Gastrocnemius medialis (tissue), 4 donors: ENCODE measurements around the gene ARHGEF4. TPM values are rescaled to one million over a fixed set of nuclear protein-coding genes. Genes with fewer than 3 reads are reported as not detected.

ENCODE experiments used
- ATAC-seq, 2 donors: fragments of 150-250 bp; one replicate each; pipeline ENCODE4 v1.9.1; 2016
- DNase-seq, 2 donors: peaks; one replicate each; pipeline ENCODE4 v3.0.0-alpha.2; 2019
- H3K27ac ChIP-seq, 4 donors: fragments of 200-600 bp; sonication (generic); 1 replicate in 1 of 4; 2 replicates in 3 of 4; pipeline ENCODE4 v1.5.1; 2016 to 2018; ENCODE audit warnings: mild to moderate bottlenecking in 2 of 4, moderate library complexity in 1 of 4
- H3K27me3 ChIP-seq, 3 donors: fragments of 200-600 bp; sonication (generic) in 2 of 3; 1 replicate in 1 of 3; 2 replicates in 2 of 3; pipeline versions ENCODE4 v1.5.1 to v1.6.0; 2016 to 2019; ENCODE audit warnings: mild to moderate bottlenecking in 1 of 3, moderate library complexity in 1 of 3
- H3K36me3 ChIP-seq, 2 donors: fragments of 200-600 bp; sonication (generic) in 1 of 2; one replicate each; pipeline ENCODE4 v1.5.1; 2017 to 2018
- H3K4me1 ChIP-seq, 2 donors: fragments of 200-600 bp; sonication (generic) in 1 of 2; one replicate each; pipeline ENCODE4 v1.5.1; 2016 to 2017; ENCODE audit warnings: mild to moderate bottlenecking in 2 of 2
- H3K4me3 ChIP-seq, 4 donors: fragments of 200-600 bp; sonication (generic) in 3 of 4; 1 replicate in 1 of 4; 2 replicates in 3 of 4; pipeline ENCODE4 v1.5.1; 2016 to 2019; ENCODE audit warnings: mild to moderate bottlenecking in 2 of 4
- H3K9me3 ChIP-seq, 3 donors: fragments of 200-600 bp; sonication (generic) in 2 of 3; 1 replicate in 1 of 3; 2 replicates in 2 of 3; pipeline ENCODE4 v1.5.1; 2016 to 2019
- POLR2A ChIP-seq, 2 donors: fragments of 450-650 bp; IDR thresholded peaks; one replicate each; pipeline ENCODE4 v1.6.1; 2017; ENCODE audit warnings: antibody characterized with exemption in 2 of 2, mild to moderate bottlenecking in 2 of 2, moderate library complexity in 2 of 2
- in situ Hi-C, 4 donors: fragments of 200-750 bp; cut with MboI; loops; one replicate each; pipeline versions ENCODE4 v1.15.0 to v1.8.0; 2017; ENCODE audit warnings: low sequenced_read_pairs in 4 of 4
- intact Hi-C: fragments of 100-400 bp; cut with DNase I; formaldehyde crosslinking; loops from one replicate; pipeline ENCODE4 v1.15.1; 2023; ENCODE audit warnings: low total_unique reads
- total RNA-seq, 4 donors: library from RNA; depleted of rRNA; stranded (reverse); fragments of >200 nt; gene quantifications; one replicate each; pipeline versions ENCODE4 v1.1.0 to v1.2.3, GENCODE V29; 2016
- TF ChIP-seq, protein P1 (sequence below), 5 experiments: fragments of 450-650 bp in 3 of 5; fragments of 200-600 bp in 2 of 5; sonication (generic) in 2 of 5; IDR thresholded peaks in 4 of 5; conservative IDR thresholded peaks in 1 of 5; 1 replicate in 4 of 5; 2 replicates in 1 of 5; pipeline ENCODE4 v1.5.1; 2016 to 2019; ENCODE audit warnings: antibody characterized with exemption in 5 of 5, mild to moderate bottlenecking in 3 of 5, moderate library complexity in 3 of 5

The ARHGEF4 gene
- total RNA-seq, 4 donors from 2014 or later, result 1.0 to 14.8 (median 5.1) TPM

DNA sequence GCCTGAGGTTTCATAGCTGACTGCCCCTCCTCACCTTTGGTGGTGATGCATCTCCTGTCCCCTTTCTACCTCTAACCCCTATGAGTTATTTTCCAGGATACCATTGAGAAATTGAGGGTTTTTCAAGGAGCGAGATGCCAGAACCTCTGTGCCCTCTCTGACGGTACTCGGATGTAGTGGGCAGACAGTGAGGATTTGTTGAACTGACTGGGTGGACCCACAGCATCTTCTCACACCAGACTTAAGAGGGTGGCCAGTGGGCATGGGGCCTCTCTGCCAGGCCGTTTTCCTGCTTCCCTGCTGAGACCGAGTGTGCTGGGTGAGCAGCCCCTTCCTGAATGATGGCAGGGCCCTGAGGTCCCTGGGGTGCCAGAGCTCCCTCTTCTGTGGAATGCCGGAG is 46.3 kb downstream of the ARHGEF4 start:
- H3K36me3 ChIP-seq, result no peaks in the 10 kb centered on the region
- H3K4me1 ChIP-seq, result no peaks in the 10 kb centered on the region
- in situ Hi-C loops, result no loop called here
- no peak overlapping the region for H3K27ac ChIP-seq
- H3K27me3 ChIP-seq, result no peaks in the 10 kb centered on the region
- H3K4me3 ChIP-seq, result no peak overlapping the region
- TF ChIP-seq, protein P1, sequence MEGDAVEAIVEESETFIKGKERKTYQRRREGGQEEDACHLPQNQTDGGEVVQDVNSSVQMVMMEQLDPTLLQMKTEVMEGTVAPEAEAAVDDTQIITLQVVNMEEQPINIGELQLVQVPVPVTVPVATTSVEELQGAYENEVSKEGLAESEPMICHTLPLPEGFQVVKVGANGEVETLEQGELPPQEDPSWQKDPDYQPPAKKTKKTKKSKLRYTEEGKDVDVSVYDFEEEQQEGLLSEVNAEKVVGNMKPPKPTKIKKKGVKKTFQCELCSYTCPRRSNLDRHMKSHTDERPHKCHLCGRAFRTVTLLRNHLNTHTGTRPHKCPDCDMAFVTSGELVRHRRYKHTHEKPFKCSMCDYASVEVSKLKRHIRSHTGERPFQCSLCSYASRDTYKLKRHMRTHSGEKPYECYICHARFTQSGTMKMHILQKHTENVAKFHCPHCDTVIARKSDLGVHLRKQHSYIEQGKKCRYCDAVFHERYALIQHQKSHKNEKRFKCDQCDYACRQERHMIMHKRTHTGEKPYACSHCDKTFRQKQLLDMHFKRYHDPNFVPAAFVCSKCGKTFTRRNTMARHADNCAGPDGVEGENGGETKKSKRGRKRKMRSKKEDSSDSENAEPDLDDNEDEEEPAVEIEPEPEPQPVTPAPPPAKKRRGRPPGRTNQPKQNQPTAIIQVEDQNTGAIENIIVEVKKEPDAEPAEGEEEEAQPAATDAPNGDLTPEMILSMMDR (IDR thresholded peaks at IDR 0.05 in 4 of 5, conservative IDR thresholded peaks at IDR 0.05 in 1 of 5), result no peak
- no peak for TF ChIP-seq POLR2A (IDR thresholded peaks at IDR 0.05)
- intact Hi-C loops, result no loop called here
- H3K9me3 ChIP-seq, result no peaks in the 10 kb centered on the region
- ATAC-seq (no peak), DNase-seq (no peak)

DNA sequence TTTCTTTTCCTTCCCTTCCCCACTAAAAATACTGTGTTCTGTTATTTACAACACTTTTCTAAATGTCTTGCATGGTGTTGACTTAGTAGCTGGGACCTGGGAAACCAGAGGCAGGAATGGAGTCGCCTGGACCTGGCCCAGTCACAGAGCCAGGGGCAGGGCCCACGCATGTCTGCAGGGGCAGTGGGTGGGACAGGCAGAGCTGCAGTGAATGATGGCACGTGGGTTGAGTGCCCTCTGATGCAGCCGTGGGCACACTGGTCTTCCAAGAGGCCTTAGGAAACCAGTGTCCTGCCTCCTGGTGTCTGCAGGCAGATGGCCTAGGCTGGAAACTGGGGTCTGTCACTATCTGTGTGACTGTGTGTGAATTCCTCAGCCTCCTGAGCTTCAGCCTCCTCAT is 46.8 kb downstream of the ARHGEF4 start:
- in situ Hi-C loops, result no loop called here
- no peak for ATAC-seq

DNA sequence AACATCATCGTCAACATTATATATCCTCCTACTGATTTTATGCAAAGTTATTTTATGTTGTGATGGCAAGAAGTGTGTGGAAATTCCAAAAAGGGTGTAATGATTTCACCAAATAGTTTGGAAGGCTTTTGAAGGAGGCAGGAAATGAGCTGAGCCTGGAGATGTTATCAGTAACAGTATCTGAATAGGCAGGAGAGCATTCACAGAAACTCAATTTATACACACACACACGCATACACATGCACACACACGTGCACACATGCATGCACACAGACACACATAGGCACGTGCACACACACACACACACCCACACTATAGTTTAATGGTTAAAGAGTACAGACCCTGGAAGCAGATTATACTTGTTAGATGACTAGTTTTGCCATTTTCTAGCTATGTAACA is 47.3 kb downstream of the ARHGEF4 start:
- intact Hi-C loops (no loop called here), in situ Hi-C loops (no loop called here)
- no peak for ATAC-seq
- H3K4me1 ChIP-seq, result no peaks in the 10 kb centered on the region
- no peak for TF ChIP-seq POLR2A (IDR thresholded peaks at IDR 0.05)
- TF ChIP-seq, protein P1 (IDR thresholded peaks at IDR 0.05 in 4 of 5, conservative IDR thresholded peaks at IDR 0.05 in 1 of 5), result no peak
- no peaks in the 10 kb centered on the region for H3K36me3 ChIP-seq
- H3K27me3 ChIP-seq, result no peaks in the 10 kb centered on the region
- DNase-seq, result no peak
- no peaks in the 10 kb centered on the region for H3K9me3 ChIP-seq
- H3K4me3 ChIP-seq, result no peak overlapping the region
- no peak overlapping the region for H3K27ac ChIP-seq

More for the DNA sequence above, 46.8 kb downstream of the ARHGEF4 start:
- no peaks in the 10 kb centered on the region for H3K36me3 ChIP-seq
- no peaks in the 10 kb centered on the region for H3K9me3 ChIP-seq
- intact Hi-C loops, result no loop called here
- H3K4me3 ChIP-seq, result no peak overlapping the region
- no peak for DNase-seq
- H3K4me1 ChIP-seq, result no peaks in the 10 kb centered on the region
- TF ChIP-seq POLR2A (IDR thresholded peaks at IDR 0.05), result no peak
- TF ChIP-seq, protein P1 (IDR thresholded peaks at IDR 0.05 in 4 of 5, conservative IDR thresholded peaks at IDR 0.05 in 1 of 5), result no peak
- no peaks in the 10 kb centered on the region for H3K27me3 ChIP-seq
- H3K27ac ChIP-seq, result no peak overlapping the region

DNA sequence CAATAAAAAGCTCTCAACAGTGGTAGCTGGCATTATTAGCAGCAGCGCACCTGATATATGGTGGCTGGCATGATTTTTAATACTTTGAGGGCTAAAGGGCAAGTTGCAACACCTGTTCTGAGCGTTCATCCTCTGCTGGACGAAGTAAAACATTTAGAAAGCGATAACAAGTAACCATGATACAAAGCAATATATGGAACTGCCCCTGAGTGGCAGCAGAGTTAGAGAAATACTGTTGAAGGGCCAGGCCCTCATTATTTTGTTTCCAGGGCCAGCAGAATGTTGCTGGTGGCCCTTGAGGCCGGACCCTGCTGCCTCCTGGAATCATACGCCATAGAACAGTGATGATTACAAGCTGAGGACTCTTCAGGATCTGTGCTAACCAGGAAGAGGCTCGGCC is 47.8 kb downstream of the ARHGEF4 start:
- intact Hi-C loops, result no loop called here
- TF ChIP-seq, protein P1 (IDR thresholded peaks at IDR 0.05 in 4 of 5, conservative IDR thresholded peaks at IDR 0.05 in 1 of 5), result no peak
- no peak for TF ChIP-seq POLR2A (IDR thresholded peaks at IDR 0.05)
- DNase-seq, result no peak
- in situ Hi-C loops, result no loop called here
- Histone ChIP-seq H3K27ac (no peak overlapping the region), H3K36me3 (no peaks in the 10 kb centered on the region), H3K9me3 (no peaks in the 10 kb centered on the region), H3K4me3 (no peak overlapping the region), H3K27me3 (no peaks in the 10 kb centered on the region), H3K4me1 (no peaks in the 10 kb centered on the region)
- no peak for ATAC-seq

DNA sequence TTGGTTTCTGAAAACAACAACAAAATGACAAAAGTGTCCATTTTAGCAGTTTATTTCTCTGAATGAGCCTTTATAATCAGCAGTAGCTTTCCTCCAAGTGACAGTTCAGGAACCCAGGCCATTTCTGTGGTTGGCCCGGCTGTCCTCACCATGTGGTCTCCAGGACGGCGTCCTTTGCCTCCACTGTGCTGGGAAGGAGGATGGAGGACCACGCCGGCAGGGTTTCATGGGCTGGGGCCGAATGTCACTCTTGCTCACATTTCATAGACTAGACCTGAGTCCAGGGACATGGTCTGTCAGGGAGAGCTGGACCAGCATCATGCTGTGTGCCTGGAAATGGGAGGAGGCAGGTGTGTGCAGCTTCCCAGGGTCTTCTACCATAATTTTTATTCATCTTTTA is 50.9 kb downstream of the ARHGEF4 start:
- intact Hi-C loops, result no loop called here
- ATAC-seq (no peak), DNase-seq (no peak)
- H3K9me3 ChIP-seq, result no peaks in the 10 kb centered on the region
- TF ChIP-seq POLR2A (IDR thresholded peaks at IDR 0.05), result no peak
- TF ChIP-seq, protein P1 (IDR thresholded peaks at IDR 0.05 in 4 of 5, conservative IDR thresholded peaks at IDR 0.05 in 1 of 5), result no peak
- H3K27me3 ChIP-seq, result no peaks in the 10 kb centered on the region
- H3K36me3 ChIP-seq, result no peaks in the 10 kb centered on the region
- no peak overlapping the region for H3K27ac ChIP-seq
- H3K4me3 ChIP-seq, result no peak overlapping the region
- in situ Hi-C loops, result no loop called here
- H3K4me1 ChIP-seq, result no peaks in the 10 kb centered on the region
